LNCaP clone FGC (cell line): ENCODE data around the gene SH3BP5.

ENCODE experiments used
- DNase-seq: peaks from one replicate; pipeline ENCODE4 v3.0.0-alpha.2; 2011; ENCODE audit warnings: low read depth
- H3K4me3 ChIP-seq: 2 replicates; pipeline ENCODE4 v1.5.1; 2011; ENCODE audit warnings: mild to moderate bottlenecking, low read depth, low read length, control low read depth
- CTCF ChIP-seq: IDR thresholded peaks from 2 replicates; pipeline ENCODE4 v1.5.1; 2012; ENCODE audit warnings: mild to moderate bottlenecking; ENCODE audit not compliant: control insufficient read depth, insufficient read depth; ENCODE audit errors: extremely low read depth

The SH3BP5 gene

GRCh38 chr3:15345608-15346137 lies 13.3 kb upstream of the SH3BP5 start:
- no peak overlapping the region for H3K4me3 ChIP-seq
- no peak for DNase-seq
- no peak for TF ChIP-seq CTCF

GRCh38 chr3:15345066-15345607 lies 12.8 kb upstream of the SH3BP5 start:
- no peak for TF ChIP-seq CTCF
- no peak for DNase-seq
- no peak overlapping the region for H3K4me3 ChIP-seq

GRCh38 chr3:15342945-15343344 lies 10.6 kb upstream of the SH3BP5 start:
- TF ChIP-seq CTCF = no peak
- no peak overlapping the region for H3K4me3 ChIP-seq

GRCh38 chr3:15342246-15342645 lies 9.9 kb upstream of the SH3BP5 start:
- no peak overlapping the region for H3K4me3 ChIP-seq
- no peak for TF ChIP-seq CTCF
- DNase-seq = no peak

More at GRCh38 chr3:15342945-15343344, 10.6 kb upstream of the SH3BP5 start:
- DNase-seq = no peak

- no peak for DNase-seq
- H3K4me3 ChIP-seq = no peak overlapping the region
Measured at GRCh38 chr3:15341030-15341726, 8.8 kb upstream of the SH3BP5 start.

GRCh38 chr3:15339786-15340215 lies 7.4 kb upstream of the SH3BP5 start:
- DNase-seq = no peak
- no peak for TF ChIP-seq CTCF
- H3K4me3 ChIP-seq = no peak overlapping the region

More at GRCh38 chr3:15341030-15341726, 8.8 kb upstream of the SH3BP5 start:
- no peak for TF ChIP-seq CTCF
